Left ventricle myocardium inferior (tissue), 1 donor: ENCODE data around the gene SPTBN1. TPM values are rescaled to one million over a fixed set of nuclear protein-coding genes. Genes with fewer than 3 reads are reported as not detected.
A peak's percentile ranks its signal among the peaks of the same experiment; 100 is the strongest.

Experiments
- DNase-seq: peaks from one replicate; pipeline ENCODE4 v3.0.0-alpha.2; 2020
- H3K27ac ChIP-seq: fragments of 200-600 bp; replicated peaks from 2 replicates; pipeline ENCODE4 v1.8.0; 2021
- H3K27me3 ChIP-seq: fragments of 200-600 bp; 2 replicates; pipeline ENCODE4 v1.8.0; 2021; ENCODE audit warnings: low read depth
- H3K36me3 ChIP-seq: fragments of 200-600 bp; 2 replicates; pipeline ENCODE4 v1.8.0; 2021
- H3K4me1 ChIP-seq: fragments of 200-600 bp; 2 replicates; pipeline ENCODE4 v1.8.0; 2021
- H3K4me3 ChIP-seq: fragments of 200-600 bp; 2 replicates; pipeline ENCODE4 v1.8.0; 2021; ENCODE audit warnings: mild to moderate bottlenecking, moderate library complexity
- H3K9me3 ChIP-seq: fragments of 200-600 bp; replicated peaks from 2 replicates; pipeline ENCODE4 v1.8.0; 2021
- CTCF ChIP-seq: fragments of 200-600 bp; IDR thresholded peaks from 2 replicates; pipeline ENCODE4 v1.8.0; 2021; ENCODE audit warnings: antibody characterized with exemption, mild to moderate bottlenecking, borderline replicate concordance
- intact Hi-C: fragments of 100-400 bp; cut with micrococcal nuclease; formaldehyde crosslinking; loops from one replicate; pipeline ENCODE4 v1.11.0; 2022
- total RNA-seq: library from RNA; stranded (reverse); fragmentation: NEBNext Ultra II Directional; extraction: Animal tissue kit (Norgen Biotek cat#: 25700); gene quantifications from one replicate; pipeline ENCODE4 v1.2.1, GENCODE V29; 2021
- donor health status: DM: no; HTN: yes; CAD: no; lungs with severe emphysema.

Gene SPTBN1
- total RNA-seq, 1 donor from 2014 or later = 484 TPM

DNA sequence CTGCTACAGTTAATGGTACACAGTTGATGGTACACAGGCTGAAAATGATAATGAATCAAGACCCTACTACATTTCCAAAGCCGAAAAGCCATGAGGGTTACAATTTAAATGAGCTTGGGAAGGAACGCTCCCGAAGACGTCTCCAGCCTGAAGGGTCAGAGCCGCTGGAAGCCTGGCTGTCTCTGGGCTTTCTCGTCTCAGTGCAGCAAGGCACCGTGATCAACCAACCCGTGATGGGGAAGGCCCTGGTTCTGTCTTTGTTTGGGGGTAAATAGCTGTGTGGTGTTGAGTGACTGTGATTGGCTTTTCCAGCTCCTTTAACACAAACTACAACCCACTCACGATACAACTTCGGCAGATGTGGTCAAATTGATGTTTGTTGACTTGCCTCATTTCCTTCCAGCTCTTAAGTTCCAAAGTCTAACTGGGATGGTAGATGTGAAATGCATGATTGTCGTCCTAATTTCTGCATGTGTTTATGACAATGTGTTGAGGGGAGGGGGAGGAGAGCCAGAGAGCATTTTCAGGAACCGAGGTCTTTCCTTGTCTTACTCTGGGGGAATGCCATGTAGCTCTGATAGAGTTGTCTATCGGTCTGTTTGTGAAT is 207.4 kb downstream of the SPTBN1 start:
- H3K27me3 ChIP-seq = no peaks in the 10 kb centered on the region
- peaks cover 98% of the 10 kb centered on the region for H3K36me3 ChIP-seq
- no peak for TF ChIP-seq CTCF
- H3K4me3 ChIP-seq = no peak overlapping the region
- peak overlapping the region; percentile 88 for H3K27ac ChIP-seq
- no peak for DNase-seq
- intact Hi-C loops = no loop called here
- H3K4me1 ChIP-seq = peaks cover 77% of the 10 kb centered on the region
- H3K9me3 ChIP-seq = no peaks in the 10 kb centered on the region

GRCh38 chr2:54664238-54664786 is 208.2 kb downstream of the SPTBN1 start:
- intact Hi-C loops = no loop called here
- DNase-seq = no peak
- peaks cover 98% of the 10 kb centered on the region for H3K36me3 ChIP-seq
- H3K4me1 ChIP-seq = peaks cover 77% of the 10 kb centered on the region
- H3K27me3 ChIP-seq = no peaks in the 10 kb centered on the region
- no peak overlapping the region for H3K4me3 ChIP-seq
- H3K27ac ChIP-seq = peak overlapping the region; percentile 88
- no peaks in the 10 kb centered on the region for H3K9me3 ChIP-seq
- TF ChIP-seq CTCF = no peak

GRCh38 chr2:54665436-54665856 is 209.3 kb downstream of the SPTBN1 start:
- no peak for DNase-seq
- H3K27me3 ChIP-seq = no peaks in the 10 kb centered on the region
- intact Hi-C loops = no loop called here
- H3K27ac ChIP-seq = peak overlapping the region; percentile 88
- no peak overlapping the region for H3K4me3 ChIP-seq
- peaks cover 98% of the 10 kb centered on the region for H3K36me3 ChIP-seq
- TF ChIP-seq CTCF = peak; percentile 65
- H3K4me1 ChIP-seq = peaks cover 83% of the 10 kb centered on the region
- H3K9me3 ChIP-seq = no peaks in the 10 kb centered on the region

GRCh38 chr2:54666131-54666633 is 210.1 kb downstream of the SPTBN1 start:
- Histone ChIP-seq H3K9me3 (no peaks in the 10 kb centered on the region), H3K27ac (peak overlapping the region; percentile 88), H3K27me3 (no peaks in the 10 kb centered on the region), H3K4me1 (peaks cover 81% of the 10 kb centered on the region), H3K36me3 (peaks cover 98% of the 10 kb centered on the region), H3K4me3 (peak overlapping the region; percentile 6)
- intact Hi-C loops = no loop called here
- no peak for TF ChIP-seq CTCF
- peak; percentile 59 for DNase-seq

DNA sequence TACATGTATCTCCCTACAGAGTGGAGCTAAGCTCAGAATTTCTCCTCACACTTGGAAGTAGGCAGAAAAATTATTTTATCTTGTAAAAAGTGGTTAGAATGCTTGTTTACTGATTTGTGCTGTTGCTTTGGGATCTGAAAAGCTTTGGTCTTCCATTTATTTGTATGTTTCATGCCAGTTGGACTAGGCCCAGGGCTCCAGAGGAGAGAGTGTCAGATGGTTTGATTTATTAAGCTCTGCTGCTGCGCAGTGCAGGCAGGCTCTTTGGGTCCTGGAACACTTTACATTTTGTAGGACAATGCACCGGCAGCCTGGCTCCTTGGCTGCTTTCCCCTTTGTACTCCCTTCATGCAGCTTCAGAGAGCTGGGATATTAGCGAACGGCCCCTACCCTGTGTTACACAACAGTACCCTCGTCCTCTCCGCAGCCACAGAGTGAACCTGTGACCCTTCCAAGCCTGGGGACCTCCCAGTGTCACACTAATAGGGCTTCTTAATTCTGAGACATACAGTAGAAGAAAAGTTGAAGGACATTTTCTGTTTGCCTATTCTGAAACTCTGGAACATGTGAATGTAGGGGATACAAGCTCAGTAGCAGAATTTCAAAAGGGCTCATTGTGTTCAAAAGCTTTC is 210.6 kb downstream of the SPTBN1 start:
- intact Hi-C loops = no loop called here
- TF ChIP-seq CTCF = no peak
- H3K4me1 ChIP-seq = peaks cover 84% of the 10 kb centered on the region

More for the DNA sequence above, 210.6 kb downstream of the SPTBN1 start:
- Histone ChIP-seq H3K36me3 (peaks cover 97% of the 10 kb centered on the region), H3K27ac (peak overlapping the region; percentile 88), H3K4me3 (peak overlapping the region; percentile 6), H3K27me3 (no peaks in the 10 kb centered on the region), H3K9me3 (no peaks in the 10 kb centered on the region)
- peak; percentile 56 for DNase-seq
